ENCODE data around the gene WDR19.

DNA sequence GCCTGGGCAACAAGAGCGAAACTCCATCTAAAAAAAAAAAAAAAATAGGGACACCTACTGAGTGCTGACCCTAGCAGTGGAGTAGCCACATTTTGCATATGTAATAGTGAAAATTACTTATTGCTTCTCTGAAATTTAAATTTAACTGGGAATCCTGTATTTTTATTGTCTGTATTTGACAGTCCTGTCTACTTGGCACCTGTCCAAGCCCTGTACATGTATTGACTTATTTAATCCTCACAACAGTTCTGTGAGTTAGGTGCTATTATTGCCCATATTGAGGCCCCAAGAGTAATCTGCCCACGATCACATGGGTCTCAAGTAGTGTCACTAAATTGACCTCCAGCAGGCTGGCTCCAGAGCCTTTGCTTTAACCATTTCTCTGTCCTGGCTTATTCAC lies 81.6 kb downstream of the WDR19 start:
- no peak for TF ChIP-seq YY1 (IDR thresholded peaks at IDR 0.05; ENCODE audit: low read depth)
- TF ChIP-seq TAF1 (IDR thresholded peaks at IDR 0.05; ENCODE audit: low read depth): no peak
- no peak for TF ChIP-seq EP300 (IDR thresholded peaks at IDR 0.05; ENCODE audit: borderline replicate concordance)
- no peak for TF ChIP-seq EGR1 (IDR thresholded peaks at IDR 0.05)
- TF ChIP-seq TEAD4 (IDR thresholded peaks at IDR 0.05): no peak
- no peak for TF ChIP-seq RAD21 (IDR thresholded peaks at IDR 0.05; ENCODE audit: low read depth)

Data from Ishikawa (cell line).